ENCODE data around the gene TMEM181.
"Not testable (repeated sequence)": the region's sequence is repeated elsewhere in the genome, so short reads cannot be mapped to it uniquely, and the experiment has no call there.

Gene TMEM181

DNA sequence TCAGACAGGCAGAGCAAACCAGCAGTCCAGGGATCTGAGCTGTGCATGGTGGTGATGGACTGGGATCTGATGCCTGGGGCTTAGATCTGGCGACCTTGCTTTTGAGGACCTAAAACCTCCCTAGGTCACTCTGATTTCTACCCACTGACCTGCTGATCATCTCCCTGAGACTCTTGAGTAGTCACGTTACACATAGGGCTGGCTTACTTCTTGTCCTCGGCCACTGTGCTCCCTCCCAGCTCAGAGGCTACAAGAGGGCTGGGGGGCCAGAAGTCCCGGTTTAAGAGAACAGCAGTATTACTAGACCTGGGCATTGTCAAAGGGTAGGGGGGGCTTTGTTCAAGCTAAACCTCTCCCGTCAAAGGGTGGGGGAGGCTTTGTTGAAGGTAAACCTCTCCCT lies 79.2 kb downstream of the TMEM181 start:
- no peak for DNase-seq (ENCODE audit: low spot score)

DNA sequence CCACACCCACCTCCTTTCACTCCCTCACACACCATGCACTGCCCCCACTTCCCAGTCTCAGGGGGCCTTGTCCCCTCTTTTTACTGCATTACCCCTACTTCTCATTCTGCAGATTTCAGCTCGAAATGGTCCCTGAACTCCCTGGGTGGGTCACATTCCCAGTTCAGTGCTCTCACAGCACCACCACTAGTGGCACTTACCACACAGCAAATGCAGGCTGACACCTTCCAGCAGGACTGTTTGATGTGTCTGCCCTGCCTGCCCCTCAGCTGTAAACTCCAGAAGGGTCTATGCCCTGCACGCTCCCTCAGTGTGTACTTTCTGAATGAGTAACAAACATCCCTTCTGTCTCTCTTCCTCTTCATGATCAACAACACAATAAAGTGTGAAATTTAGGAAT lies 80.6 kb downstream of the TMEM181 start:
- DNase-seq (ENCODE audit: low spot score) = no peak

DNA sequence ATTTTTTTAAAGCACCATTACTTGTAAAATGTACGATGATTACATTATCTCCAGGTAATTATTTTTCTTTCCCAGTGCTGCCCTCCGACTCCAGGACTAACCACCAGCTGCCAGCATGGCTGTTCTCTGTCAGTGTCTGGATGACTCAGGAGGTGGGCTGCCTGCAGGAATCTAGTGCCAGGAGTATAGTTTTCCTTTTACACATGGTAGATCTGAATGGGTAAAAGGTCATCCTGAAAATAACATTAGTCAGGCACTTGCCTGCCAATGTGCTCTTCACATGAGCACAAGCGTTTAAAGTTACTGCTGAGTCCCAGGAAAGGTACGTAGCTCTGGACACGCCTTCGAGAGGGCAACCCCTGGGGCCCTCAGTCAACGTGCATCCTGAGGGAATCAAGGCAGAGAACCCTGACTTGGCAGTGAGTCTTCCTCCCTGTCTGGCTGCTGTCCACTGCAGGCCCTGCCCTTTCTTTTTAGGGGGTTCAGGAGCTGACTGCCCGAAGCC lies 82.3 kb downstream of the TMEM181 start:
- no peak for DNase-seq (ENCODE audit: low spot score)

DNA sequence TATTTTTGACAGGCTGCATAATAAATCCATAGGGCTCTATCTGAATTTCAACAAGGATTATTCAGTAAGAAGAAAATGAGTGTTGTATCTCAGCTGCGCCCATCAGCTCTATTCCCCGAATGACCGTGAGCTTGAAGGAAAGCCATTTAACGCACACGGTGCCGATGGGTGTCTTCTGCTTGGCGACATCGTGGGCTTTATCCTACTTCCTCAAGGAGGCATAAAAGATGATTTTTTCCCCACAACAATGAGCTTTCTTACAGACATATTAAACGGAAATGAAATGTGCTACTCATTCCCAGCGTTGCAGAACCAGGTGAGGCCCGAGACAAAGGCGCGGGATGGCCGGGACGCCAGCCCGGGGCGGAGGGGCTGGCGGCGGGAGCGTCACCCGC lies 83.9 kb downstream of the TMEM181 start:
- DNase-seq (ENCODE audit: low spot score) = no peak

DNA sequence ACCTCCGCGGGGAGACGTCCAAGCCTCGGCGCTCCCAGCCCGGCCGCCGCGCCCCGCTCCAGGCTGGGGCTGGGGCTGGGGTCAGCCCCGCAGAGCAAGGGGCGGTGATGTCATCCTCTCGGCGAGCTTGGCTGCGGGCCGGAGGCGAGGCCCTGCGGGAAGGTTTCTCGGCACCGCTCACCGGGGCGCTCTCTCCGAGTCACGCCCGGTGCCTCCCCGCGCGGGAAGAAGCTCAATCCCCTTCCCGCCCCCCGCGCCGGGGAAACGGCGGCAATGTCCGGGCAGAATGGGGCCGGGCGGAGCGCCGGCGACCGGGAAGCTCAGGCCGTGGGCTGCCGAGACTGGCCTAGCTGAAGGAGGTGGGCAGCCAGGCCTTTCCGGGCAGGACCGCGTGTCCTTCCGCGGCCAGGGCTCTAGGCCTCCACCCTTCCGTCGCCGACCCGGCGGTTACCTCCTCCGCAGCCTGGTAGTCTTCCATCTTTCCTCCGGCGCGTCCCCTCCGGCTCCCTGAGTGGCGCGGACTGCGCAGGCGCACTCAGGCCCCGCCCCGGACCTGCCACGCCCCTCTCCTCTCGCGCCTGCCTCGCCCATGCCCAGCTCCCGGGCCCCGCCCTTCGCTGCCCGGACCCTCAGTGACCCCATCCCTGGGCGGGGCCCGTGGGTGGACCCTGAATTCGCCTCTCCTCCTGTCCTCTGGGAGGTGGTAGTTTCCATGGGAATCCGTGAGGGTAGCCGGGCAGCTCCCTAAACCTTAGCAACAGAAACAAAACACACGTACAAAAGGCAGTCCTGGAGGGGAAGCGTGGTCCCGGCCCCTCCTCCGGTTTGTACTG lies 84.6 kb downstream of the TMEM181 start, which contains the start of gene DYNLT1:
DYNLT1 (minus strand) TSS at position 513 of the 833 bp plus-strand sequence; CDS start at position 478, 35 bp downstream.
- peak; percentile 84 for DNase-seq (ENCODE audit: low spot score)

DNA sequence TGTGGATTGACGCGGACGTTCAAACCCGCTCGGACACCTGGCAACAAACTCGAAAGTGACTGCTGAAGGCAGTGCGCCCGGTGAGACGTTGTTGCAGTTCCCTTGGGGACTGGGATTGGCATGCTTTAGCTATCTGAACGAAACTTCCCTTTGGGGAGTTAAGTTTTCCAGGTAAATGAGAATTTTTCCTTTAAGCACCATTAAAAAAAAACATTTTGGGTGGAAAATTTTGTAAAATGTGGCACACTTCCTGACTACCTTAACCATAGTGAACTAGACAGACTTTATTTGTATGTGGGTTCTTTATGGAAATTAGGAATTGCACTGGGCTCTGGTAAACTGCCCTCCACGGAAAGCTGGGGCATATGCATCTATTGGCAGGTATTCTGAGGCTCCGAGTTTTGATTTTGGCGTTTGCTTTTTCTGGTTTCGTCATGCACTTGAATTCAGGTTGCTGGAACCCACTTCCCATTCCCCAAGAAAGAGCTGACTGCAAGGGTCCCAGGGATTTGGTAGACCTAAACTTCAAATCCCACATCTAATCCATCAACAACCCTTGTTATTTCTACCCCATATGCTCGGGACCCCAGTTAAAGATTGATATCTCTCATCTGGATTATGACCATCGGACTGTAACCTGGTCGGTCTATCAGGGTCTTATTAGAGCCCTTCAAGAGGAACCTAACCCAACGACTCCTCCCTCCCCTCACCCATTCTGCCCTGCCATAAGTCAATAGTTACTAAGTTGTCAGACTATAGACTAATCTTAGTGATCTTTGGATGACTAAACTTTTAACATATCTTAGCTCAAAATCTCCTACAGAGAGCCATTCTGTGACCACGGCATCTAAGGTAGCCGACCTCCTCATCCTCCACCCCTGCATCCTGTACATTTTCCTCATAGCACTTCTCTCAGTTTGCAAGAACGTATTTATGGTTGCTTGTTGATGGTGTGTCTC lies 85.5 kb downstream of the TMEM181 start:
- no peak for DNase-seq (ENCODE audit: low spot score)

DNA sequence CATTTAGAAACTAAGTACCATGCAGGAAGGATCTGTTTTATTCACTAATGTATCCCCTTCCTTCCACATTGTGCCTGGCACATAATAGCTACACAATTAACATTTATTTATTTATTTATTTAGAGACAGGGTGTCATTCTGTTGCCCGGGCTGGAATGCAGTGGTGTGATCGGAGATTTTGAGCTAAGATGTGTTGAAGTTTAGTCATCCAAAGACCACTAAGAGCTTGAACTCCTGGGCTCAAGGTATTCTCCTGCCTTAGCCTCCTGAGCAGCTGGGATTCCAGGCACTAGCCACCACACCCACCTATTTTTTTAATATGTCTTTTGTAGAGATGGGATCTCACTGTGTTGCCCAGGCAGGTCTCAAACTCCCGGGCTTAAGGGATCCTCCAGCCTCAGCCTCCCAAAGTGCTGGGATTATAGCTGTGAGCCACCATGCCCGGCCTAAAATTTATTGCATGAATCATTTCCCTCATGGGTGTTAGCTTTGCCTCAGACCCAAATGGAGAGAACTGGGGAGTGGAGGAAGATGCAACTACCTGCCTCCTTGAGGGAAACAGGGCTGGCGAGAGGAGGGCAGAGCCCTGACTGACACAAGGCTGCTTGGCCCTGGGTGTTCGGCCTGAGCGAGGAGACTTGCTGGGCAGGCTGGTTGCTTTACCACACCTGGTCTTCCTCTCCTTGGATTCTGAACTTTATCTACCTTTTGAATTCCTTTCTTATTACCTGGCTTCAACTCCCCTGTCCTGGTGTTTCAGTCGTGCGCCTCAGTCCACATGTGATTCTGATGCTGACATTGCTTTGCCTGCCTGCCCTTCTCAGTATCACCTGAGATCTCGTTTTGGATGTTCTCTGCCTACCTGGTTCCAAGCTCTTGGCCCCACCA lies 86.4 kb downstream of the TMEM181 start:
- no peak for DNase-seq (ENCODE audit: low spot score)

DNA sequence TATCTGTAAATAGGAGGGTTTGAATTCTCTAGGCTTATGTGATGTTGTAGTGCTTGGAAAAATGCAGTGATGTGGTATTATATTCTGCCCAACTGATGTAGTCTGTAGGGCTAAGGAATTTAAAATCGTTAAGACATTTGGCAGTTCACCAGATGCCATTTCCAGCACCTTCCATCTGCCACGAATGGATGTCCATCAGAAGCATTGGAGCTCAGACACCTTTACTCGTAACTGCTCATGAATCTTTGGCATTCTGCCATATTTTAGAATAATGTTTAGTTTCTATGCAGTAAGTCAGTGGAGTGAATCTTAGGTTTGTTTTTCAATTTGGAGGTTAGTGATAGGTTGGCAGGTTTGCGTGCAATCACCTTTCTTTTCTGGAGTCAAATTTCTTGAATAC lies 87.6 kb downstream of the TMEM181 start:
- DNase-seq (ENCODE audit: low spot score) = no peak

DNA sequence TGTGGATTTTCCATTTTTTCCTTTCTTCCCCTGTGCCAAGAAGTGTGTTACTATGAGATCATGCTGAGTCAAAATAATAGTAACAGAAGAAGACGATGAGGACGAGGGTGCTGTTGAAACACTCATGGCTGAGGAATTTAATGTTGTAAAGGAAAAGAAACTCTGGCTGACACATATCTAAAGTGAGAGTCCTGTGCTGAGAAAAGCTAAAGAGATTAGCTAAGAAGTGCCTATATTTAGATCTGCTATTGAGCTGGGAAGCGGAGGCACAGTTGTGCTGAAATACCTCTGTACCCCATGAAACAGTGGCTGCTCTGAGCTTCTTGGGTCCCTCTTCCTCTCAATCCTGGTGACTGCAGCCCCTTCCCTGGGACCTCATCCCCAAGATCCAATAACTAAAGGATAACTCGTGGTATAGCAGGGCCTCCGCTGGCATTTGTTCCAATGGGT lies 88.8 kb downstream of the TMEM181 start:
- DNase-seq (ENCODE audit: low spot score) = no peak

DNA sequence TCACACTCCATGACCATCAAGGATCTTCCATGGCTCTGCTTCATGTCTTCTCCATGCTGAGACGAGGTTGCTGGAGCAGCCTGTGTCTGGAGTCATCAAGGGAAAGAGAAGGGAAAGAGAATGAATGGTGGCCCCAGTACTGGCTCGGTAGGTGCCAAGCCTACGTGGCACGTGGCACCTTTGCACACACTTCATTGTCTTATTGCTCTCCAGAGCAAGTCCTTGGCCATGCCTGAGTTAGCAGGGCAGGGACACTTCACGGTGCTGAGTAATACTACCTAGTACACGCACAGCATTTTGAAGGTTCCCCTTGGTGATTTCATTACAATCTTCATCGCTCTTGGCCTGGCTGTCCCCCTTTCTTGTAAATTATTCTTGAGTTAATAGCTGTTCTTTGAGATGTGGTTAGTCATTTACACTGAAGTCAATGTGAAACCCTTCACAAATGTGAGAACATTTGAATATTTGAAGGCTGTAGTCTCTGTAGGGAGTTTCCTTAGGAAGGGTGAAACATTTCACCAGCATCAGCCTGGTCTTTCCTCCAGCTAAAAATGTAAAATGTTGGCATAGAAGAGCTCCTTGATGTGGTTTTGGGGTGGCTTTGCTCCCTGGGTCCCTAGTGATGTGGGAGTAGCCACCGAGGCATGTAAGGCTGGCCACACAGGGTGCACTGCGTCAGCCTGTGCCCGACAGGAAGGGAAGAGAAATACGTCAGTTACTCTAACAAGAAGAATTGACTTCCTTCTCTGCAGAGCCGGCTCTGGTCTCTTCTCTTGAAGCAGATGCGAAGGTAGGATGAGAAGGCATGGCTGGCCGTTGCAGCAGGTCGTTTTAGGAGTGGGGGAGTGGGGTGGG lies 89.6 kb downstream of the TMEM181 start, which contains the start of gene SYTL3:
SYTL3 (plus strand) TSS at position 766 of the 855 bp plus-strand sequence. CDS start 13,215 bp downstream, outside the sequence.
- peak; percentile 76 for DNase-seq (ENCODE audit: low spot score)

DNA sequence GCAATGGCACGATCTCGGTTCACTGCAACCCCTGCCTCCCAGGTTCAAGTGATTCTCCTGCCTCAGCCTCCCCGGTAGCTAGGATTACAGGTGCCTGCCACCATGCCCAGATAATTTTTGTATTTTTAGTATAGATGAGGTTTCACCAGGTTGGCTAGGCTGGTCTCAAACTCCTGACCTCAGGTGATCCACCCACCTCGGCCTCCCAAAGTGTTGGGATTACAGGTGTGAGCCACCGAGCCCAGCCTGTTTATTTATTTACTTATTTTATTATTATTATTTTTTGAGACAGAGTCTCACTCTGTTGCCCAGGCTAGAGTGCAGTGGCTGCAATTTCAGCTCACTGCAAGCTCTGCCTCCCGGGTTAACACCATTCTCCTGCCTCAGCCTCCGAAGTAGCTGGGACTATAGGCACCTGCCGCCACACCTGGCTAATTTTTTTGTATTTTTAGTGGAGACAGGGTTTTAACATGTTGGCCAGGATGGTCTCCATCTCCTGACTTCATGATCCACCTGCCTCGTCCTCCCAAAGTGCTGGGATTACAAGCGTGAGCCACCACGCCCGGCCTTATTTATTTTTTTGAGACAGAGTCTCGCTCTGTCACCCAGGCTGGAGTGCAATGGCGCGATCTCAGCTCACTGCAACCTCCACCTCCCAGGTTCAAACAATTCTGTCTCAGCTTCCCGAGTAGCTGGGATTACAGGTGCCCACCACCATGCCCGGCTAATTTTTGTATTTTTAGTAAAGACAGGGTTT lies 92.3 kb downstream of the TMEM181 start:
- DNase-seq (ENCODE audit: low spot score) = not testable (repeated sequence)

DNA sequence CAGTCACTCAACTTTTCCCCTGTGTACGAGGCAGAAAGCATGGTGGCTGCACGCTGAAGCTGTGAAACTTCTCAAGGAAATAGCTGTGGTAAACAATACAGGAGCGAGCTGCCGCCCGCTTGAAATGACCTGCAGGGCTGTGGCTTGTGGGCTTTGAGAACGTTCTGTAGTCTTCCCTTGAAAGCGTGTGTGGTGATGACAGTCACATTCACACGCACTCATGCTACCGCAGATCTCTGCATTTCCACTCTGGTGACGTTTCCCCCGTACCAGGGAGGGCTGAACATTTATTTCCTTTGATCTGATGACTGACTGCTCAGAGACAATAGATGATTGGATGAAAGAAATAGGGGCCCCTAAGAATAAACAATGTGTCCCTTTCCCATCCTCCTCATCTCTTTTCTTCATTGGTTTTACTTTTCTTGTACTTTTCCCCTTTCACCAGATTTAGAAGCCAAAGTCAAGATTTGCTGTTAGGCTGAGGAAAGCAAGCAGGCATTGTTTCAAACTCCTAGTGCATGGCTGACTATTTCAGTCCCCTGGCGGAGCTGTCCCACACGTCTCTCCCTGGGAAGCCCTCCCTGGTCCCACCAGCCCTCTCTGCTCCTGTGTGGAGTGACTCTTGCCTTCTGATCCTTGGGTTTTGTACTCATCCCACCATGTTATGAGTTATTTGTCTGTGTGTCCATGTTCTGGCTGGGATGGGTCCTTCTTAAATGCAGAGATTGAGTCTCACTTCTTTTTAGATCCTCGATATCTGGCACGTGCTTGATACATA lies 93.9 kb downstream of the TMEM181 start:
- DNase-seq (ENCODE audit: low spot score) = peak; percentile 93

DNA sequence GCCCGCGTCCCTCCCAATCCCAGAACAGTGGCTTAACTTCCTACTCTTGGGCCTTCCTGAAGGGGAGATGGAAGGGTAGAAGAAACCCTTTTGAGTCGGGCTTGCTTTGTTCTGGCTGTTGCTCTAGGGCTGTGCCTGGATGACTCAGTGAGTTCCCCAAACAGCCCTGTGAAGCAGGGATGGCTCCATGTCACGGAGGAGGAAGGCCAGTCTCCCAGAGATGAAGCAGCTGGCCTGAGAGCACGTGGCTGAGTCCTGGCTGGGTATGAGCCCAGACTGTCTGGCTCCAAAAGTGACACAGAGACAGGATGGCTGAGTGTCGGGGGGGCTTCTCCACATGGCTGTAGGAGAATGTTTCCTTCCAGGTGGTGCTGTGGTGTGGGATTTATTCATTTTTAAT lies 94.6 kb downstream of the TMEM181 start:
- DNase-seq (ENCODE audit: low spot score) = no peak

DNA sequence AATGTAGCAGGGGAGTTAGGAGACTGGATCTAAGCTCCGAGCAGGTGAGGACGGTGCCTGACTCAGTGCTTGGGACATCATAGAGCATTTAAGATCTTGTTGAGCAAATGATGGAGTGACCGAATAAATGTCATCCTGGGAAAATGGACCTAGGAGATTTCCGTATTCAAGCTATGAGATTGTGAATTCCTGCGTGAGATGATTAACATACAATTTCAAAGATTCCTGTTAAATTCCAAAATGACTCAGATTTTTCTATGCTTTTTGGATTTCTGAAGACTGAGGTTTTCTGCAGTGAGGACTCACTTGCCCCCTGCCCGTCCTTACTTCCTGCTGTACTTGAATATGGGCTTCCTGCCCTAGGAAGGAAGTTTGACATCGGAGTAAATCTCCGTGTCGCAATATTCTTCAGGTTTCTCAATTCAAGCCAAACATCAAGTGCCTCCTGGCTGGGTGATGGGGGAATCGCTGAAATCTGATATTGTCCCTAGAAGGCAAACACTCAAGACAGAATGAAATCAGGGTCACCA lies 95.1 kb downstream of the TMEM181 start:
- DNase-seq (ENCODE audit: low spot score) = peak; percentile 28

DNA sequence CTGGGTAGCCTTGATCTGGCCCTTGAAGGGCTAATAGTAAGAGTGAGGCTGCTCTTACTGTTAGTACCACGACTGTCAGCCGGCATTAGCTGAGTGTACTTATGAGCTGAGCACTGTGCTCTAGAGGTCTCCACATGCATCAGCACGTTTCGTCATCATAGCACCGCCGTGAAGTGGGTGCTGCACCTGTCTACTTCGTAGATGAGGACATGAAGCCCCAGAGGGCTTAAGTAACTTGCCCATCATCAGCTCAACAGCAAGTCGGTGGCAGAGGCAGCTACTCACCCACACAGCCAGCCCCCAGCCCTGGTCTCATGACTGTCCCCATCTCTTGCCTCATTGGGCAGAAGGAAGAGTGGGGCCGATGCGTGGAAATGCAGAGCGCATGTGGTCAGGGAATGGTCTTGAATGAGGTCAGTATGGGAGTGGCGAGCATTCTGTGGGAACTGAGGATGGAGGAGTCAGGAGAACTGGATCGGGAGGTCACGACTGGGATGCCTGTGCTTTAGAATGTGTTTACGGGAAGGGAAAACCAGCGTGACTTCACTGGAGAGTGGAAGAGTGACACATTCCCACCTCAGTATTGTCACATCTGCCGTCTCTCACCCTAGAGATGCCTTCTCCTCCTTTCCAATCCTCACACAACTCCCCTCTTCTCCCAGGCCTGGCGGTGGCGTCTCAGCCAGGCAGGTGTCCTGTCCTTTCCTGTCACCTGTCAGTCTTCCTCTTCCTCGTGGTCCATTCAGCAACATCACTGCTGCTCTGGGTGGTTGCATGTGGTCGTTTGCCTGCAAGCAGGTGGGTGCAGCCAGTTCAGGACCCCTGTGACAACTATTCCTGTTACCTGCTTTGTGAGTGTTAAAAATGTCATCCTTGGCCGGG lies 95.9 kb downstream of the TMEM181 start:
- DNase-seq (ENCODE audit: low spot score) = no peak

DNA sequence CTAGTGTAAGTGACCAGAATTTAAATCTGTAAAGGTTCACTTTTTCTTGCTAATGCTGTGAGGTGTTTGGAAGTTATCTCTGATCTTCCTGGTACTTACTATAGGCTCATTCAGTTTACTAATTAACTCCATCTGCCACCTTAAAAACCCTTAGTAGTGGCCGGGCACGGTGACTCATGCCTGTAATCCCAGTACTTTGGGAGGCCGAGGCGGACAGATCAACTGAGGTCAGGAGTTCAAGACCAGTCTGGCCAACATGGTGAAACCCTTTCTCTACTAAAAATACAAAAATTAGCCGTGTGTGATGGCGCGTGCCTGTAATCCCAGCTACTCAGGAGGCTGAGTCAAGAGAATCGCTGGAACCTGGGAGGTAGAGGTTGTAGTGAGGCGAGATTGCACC lies 97.1 kb downstream of the TMEM181 start:
- not testable (repeated sequence) for DNase-seq (ENCODE audit: low spot score)

DNA sequence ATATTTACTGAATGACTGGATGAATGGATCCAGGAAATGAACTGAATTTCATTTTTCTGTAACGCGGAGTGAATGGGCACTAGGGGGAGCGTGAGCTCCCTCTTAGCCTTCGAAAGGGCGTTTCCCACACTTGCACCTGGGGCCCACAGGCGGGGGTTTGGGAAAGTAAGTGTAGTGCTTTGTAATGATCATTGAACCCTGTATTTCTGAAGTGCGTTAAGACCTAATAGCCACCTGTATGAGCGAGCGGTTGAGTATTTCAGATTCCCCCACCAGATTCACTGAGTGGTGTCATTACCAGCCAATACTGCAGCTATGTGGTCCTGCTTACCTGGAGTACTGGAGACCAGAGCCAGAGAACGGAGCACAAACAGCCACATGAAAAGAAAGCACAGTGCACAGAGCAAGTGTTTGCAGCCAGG lies 100.5 kb downstream of the TMEM181 start:
- peak; percentile 61 for DNase-seq (ENCODE audit: low spot score)
